ENCODE data around the gene PDZD2.
"Not testable (repeated sequence)": the region's sequence is repeated elsewhere in the genome, so short reads cannot be mapped to it uniquely, and the experiment has no call there.

Gene PDZD2

DNA sequence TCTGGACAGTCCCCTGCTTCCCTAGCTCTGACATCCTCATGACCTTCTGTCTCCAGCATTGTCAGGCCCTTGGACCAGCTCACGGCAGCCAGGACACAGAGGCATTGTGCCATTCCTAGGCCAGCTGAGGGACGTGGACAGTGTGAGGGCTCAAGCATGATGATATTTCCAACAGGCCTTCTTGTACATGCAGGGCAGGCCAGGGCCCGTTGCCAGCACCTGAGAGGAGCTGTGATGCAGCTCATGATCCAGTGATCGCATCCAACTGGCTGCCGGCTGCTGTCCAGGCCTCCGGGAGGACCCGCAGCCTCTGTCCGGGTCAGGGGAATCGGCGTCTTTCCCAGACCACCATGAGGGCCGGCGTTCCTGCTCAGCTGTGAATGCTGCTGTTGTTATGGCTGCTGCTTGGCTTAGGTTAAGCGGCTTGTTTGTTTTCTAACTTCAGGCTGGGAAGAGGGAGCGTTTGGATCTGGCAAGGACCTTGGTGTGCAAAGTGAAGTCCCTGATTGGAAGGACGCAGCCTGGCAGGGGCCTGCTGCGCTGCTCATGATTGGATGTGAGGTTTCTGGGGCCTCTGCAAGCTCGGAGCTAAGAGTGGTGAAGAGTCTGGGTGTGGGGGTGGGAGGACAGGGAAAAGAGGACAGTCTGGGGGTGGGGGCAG, 53.8 kb downstream of the PDZD2 start:
- DNase-seq: no peak

DNA sequence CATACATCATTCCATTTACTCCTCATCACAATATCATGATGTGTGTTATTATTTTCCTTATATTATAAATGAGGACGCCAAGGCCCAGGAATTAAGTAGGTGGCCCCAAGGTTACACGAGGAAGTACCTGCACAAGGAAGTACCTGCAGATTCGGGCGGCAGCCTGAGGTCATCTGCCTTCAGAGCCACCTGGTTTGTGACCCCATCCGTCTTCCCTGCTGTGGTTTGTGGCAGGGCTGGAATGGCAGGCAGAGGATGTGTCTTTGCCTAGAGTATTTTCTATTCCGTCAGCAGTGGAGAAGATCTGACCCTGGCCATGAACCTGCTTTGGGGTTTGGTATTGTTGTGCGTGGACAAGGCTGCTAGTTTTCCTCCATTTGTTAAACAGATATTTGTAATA, 59.7 kb downstream of the PDZD2 start:
- no peak for DNase-seq

DNA sequence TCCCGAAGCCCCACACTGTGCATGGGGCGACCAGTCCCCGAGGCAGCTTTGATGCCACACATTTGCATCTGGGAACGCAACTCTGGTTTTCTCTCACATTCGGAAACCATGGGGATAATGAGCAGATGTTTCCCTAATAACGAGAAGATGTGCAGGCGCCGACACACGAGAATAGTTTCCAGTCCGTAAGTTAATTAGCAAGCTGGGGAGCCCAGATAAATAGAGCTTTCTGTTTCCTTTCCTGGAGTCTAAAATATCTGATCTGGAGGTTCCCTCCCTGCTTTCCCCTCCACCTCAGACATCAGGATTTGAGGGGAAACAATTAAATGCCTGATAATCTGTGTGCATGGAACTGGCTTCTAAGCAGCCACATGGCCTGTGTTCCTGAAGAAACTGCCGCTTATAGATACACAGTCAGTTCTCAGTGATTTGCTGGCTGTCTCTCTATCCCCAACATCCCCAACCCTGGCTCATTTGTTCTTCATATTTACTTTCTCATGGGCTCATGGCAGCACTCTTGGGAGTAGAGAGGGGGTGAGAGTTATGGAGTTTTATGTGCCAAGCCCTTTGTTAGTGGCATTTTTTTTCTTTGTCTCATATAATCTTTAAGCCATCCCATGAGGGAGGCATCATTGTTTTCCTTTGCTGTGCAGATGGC, 62.8 kb downstream of the PDZD2 start:
- DNase-seq: no peak

DNA sequence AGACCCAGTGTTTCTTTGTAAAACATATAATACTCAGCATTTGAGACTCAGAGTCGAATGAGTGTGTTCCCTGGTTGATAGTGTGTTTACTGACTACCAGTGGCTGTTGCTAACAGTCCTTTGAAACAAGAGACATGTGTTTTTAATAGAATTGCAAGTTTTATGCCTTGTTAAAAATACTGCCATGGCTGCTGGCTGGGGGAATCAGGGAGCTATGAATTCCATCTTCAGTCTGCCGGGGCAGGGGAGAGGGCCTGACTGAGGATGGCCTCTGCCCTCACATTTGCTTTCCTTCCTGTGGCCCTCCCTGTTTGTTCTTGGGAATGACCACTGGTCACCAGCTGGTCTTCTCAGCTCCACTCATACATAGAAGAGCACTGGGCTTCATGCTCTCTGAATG, 63.8 kb downstream of the PDZD2 start:
- no peak for DNase-seq

DNA sequence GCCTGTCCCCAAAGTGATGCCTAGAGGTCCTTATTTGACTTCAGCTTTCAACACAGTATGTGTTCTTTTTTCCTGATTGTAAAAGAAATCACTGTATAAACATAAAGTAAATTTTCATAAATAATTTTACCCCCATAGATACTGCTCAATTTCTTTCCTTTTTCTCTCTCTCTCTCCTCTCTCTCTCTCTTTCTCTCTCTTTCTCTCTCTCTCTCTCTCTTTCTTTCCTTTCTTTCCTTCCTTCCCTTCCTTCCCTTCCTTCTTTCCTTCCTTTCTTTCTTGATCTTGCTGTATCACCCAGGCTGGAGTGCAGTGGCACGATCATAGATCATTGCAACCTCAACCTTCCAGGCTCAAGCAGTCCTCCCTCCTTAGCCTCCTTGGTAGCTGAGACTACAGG, 64.8 kb downstream of the PDZD2 start:
- DNase-seq: no peak

DNA sequence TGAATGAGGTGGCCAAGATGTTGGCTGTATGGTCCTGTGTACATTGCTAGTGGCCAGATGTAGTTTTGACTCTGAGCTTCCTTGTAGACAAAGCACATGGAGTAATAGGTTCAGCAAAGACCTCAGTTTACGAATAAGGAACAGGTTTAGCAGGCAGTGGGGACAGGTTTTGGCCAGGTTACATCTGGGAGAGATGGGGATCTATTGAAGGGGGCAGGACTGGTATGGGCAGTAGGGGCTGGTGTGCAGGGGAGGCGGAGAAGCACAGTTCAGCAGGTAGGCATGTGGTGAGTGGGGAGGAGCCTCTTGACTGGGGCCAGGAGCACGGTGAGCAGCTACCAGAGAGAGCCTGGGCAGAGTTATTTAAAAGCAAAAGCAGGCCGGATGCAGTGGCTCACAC, 67.3 kb downstream of the PDZD2 start:
- DNase-seq: no peak

DNA sequence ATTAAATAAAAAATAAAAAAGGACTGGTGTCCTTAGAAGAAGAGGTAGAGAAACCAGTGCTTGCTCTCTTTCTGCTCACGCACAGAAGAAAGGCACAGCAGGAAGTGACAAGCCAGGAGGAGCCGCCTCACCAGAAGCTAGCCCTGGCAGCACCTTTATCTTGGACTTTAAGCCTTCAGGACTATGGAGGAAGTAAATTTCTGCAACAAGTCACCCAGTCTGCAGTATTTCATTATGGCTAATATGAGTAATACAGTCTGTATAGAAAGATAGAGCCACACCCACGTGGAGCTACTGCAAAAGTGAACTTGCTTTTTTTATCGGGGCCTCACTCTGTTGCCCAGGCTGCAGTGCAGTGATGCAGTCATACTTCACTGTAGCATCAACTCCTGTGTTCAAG, 68.4 kb downstream of the PDZD2 start:
- DNase-seq: no peak

DNA sequence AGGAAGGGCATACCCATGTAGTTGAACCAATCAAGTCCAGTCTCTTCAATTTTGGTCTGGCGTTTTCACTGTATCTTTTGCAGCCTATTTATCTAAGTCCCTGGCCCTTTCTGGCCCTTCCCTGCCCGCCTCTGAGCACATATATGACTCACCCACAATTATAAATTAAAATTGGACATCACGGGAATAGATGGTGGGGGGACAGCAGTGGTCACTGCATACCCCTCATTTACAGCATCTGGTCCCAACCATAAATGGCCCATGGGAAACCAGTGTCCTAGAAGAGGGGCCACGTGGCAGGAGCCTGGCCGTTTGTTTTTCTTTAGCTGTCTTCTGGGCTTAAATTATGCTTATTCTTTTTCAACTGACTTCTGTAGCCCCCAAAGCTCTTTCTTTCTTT, 69.2 kb downstream of the PDZD2 start:
- DNase-seq: no peak

DNA sequence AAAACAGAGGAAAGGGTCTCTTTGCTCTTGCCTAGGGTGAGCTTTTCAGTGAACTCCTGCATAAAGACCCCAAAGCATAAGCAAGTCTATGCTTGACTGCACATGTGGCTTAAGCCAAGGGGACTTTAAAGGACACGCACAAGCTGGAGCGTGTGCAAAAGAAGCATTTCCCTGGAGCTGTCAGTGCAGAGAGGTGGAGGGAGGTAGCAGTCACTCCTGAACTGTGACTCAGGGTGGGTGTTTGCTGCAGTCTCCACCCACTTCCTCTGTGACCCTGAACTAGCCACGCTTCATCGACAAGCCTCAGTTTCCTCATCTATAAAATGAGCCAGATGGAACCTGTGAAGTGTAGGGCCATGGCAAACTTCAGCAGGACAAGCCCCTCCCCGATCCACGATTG, 72.4 kb downstream of the PDZD2 start:
- DNase-seq: no peak

DNA sequence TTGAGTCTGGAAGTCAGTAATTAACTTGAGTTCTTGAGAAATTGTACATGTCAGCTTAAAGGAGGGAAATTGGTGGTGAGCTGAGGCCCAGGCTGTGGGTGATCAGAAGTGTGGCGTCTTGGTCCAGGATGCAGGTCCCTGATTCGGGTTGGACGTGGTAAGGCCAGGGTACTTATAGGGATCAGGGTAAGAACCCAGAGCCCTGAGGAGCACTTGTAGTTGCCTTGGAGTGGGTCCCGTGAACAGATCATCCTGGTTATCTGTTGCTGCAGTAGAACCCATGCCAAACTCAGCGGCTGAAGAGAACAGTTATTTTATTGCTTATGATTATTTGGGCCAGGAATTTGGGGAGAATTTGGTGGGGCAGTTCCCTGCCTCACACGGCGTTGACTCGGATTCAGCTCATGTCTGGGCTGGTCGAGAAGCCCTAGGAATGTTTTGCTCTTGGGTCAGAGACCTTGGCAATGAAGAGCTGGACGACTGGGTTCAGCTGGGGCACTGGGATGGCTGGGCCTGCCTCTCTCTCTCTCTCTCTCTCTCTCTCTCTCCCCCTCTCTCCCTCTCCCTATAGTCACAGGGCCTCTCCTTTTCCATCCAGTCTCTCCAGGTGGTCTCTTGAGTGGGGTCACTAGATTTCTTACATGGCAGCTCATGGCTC, 73.1 kb downstream of the PDZD2 start:
- DNase-seq: no peak

DNA sequence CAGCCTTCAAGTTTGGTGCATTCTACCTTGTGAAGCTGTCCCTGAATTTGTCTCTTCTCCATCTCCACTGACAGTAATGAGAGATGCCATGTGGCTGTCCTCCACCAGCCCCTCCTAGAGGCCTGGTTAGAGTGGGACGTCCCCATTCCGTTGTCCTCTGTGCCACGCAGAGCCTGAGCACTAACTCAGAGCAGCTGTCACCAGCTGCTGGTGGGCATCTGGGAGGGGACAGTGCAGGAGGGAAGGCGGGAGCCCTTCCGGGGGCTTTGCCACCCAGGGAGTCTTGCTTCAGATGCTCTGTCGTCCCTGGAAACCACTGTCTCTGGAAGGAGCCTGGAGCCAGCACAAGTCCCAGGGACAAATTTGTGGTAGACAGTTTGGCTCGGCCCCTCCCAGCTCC, 78.6 kb downstream of the PDZD2 start:
- no peak for DNase-seq

DNA sequence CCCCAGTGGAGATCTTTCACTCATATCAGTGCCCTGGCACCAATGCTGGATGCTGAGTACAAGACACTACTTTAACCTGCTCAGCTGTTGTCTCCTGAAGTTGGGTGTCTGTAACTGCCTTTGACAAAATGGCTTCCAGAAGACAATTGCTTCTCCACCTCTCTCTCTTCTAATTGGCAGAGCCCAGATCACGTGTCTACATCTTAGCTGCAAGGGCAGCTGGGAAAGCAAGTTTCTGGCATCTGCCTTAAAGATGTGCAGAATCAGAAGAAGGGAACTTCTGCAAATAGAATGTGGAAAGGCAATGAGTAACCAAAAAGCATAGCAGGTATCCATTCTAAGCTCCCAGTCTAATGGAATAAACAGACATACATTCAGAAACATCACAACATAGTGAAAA, 81.1 kb downstream of the PDZD2 start:
- no peak for DNase-seq

DNA sequence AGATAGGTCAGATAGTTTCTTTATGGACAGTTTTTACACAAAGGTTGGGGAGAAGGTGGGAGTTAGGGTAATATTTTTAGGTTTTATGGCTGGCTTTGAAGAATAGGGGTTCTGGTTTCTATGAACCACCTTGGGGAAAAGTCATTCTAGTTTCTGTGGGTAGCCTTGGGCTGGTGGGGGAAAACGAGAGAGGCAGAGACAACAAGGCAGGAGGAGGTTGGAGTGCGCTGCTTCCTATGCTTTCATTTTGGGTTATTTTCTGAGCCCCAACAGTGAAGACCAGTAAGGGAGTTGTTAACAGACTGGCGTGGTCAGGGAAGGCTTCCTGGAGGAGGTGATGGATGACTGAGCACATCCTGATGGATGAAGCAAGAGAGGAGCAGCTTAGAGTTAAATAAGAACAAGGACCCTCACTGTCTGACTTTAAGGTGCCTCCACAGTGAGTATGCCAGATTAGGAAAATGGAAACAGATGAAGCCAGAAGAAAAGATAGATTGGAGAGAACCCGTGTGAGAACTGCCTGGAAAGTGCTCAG, 81.9 kb downstream of the PDZD2 start:
- DNase-seq: no peak

DNA sequence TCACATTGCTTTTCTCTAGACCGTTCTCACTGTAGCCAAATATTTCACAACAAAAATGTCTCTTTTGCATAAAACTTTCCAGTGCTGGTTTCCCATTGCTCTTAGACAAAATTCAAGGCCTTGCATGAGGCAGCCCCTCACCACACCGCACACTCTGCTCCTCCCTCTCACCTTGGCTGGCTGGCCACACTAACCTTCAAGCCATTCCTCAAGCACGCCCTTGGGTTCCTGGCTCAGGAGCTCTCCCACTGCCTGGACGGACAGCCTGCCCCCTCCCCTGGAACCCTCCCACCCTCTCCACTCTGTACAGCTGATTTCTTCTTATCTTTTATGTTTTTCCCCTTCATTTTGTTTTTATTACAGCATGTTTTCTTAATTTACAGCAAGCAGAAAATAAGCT, 83.2 kb downstream of the PDZD2 start:
- no peak for DNase-seq

DNA sequence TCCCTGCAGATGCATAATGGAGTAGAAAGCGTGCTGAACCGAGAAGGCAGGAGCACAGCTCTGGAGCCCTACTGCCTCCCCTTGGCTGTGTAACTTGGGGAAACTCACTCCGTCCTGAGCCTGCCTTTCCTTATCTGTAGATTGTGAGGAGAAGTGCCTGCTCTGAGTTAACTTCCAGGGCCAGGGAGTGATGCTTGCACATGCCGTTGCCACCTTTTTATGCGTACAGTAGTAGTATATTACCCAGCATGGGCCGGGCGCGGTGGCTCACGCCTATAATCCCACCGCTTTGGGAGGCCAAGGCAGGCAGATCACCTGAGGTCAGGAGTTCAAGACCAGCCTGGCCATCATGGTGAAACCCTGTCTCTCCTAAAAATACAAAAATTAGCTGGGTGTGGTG, 87.1 kb downstream of the PDZD2 start:
- no peak for DNase-seq

DNA sequence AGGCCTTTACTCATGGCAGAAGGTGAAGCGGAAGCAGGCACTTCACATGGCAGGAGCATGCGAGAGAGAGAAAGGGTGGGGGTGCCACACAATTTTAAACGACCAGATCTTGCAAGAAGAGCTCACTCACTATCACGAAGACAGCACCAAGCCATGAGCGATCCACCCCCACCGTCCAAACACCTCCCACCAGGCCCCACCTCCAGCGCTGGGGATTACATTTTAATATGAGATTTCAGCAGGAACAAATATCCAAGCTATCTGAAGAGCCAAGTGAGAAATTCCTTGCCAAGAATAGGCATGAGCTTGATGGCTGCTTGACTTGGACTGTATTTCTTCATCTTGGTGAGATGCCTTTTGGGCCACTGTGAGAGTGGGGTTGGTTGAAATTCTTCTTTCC, 88.0 kb downstream of the PDZD2 start:
- no peak for DNase-seq

DNA sequence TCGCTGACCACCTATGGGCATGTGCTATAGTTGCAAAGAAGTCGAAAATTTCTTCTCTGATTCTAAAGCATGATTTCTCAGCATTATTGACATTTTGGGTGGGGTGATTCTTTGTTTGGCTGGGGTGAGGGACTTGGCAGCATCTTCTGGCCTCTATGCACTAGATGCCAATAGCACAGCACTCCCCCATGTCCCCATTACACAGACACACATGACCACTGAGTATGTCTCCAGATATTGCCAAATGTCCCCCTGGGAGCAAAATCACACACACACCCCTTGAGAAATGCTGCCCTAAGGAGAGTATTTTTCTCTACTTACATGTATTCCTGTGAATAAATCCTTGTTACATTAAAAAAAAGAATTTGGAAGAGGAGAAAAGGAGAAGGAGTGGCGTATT, 89.1 kb downstream of the PDZD2 start:
- DNase-seq: no peak

DNA sequence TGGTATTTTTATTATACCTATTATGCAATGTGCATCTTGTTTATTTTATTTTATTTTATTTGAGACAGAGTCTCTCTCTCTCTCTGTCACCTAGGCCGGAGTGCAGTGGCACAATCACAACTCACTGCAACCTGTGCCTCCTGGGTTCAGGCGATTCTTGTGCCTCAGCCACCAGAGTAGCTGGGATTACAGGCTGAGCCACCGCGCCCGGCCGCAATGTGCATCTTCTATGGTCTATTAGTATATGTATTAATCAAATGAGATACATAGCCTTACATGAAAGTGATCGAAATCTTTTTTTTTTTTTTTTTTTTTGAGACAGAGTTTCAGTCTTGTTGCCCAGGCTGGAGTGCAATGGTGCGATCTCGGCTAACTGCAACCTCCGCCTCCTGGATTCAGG, 89.9 kb downstream of the PDZD2 start:
- DNase-seq: not testable (repeated sequence)

DNA sequence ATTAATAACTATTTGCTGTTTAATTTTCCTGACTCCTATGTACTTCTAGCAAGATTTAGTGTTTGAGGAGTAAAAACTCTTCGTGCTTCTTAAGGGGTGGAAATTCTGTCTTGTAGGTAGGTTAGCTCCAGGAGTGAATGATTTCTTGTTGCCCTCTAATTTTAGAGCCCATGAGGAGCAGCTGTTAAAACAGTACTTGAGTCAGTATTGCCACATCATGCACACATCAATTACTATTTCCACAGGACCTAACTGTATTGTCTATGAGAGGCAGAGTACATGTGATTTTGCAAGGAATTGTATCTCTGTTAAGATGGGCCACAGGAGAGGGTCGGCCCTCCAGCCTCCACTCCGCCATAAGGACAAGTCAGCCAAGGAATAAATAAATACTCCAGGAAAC, 91.2 kb downstream of the PDZD2 start:
- no peak for DNase-seq

DNA sequence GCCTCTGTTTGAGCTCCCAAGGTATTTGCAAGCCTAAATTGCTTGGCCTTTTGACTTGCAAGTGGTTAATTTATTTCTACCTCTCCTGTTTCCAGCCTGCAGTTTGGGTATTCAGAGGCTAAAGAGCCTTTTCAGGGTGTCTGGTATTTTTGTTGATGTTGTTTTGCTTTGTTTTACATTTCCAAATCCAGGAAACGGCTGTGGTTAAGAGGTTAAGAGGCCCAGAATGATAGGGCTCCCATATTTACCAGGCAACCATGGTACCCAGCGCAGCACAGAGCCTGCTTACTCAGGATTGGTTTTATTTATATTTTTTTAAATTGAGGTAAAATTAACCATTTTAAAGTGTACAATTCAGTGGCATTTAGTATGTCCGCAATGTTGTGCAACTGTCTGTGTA, 92.1 kb downstream of the PDZD2 start:
- no peak for DNase-seq

DNA sequence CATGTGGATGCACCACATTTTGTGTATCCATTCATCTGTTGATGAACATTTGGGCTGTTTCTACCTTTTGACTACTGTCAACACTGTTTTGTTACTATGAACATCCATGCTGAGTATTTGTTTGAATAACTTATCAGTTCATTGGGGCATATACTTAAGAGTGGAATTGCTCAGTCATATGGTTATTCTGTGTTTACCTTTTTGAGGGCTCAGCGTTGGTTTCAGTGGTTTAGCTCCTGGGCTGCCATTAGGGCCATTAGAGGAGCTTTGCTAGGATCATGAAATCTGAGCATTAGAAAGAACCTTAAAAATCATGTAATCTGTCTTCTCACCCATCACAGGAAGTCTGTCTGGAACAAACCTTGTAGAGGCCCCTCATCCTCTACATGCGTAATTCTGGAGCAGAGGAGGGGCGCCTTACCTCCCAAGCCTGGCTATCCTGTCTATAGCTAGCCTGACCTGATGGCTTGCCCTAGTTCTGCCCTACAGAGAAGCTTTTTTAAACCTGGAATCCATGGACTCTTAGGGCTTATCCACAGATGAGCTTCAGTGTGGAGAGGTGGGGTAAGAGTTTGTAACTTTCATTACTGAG, 92.9 kb downstream of the PDZD2 start:
- DNase-seq: no peak

DNA sequence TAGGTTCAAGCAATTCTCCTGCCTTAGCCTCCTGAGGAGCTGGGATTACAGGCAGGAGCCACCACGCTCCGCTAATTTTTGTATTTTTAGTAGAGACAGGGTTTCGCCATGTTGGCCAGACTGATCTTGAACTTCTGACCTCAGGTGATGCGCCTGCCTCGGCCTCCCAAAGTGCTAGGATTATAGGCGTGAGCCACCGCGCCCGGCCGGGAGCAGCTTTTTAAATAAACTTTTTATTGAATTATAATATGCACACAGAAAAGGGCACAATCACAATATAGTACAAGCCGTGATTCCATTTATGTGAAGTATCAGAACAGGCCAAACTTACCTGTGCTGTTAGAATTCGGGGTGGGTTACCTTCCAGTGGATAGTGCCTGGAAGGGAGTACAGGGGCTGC, 93.9 kb downstream of the PDZD2 start:
- DNase-seq: not testable (repeated sequence)

DNA sequence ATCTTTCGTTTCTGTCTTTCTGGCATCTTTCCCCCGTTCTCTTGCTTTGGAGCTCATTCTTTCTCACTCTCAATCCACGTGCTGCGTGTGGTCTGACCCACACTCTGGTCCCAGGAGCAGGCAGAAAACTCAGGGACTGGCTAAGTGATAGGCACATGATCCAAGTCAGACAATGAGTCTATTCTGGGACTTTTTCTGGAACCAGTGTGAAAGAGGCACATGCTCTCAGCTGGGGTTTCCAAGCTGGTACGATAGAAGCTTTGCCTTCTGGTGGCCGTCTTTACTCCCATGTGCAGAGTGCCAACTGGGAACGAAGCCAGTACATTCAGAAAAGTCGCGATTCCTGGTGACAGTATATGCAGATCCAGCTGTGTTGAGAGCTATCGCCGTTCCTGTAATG, 94.4 kb downstream of the PDZD2 start:
- no peak for DNase-seq

DNA sequence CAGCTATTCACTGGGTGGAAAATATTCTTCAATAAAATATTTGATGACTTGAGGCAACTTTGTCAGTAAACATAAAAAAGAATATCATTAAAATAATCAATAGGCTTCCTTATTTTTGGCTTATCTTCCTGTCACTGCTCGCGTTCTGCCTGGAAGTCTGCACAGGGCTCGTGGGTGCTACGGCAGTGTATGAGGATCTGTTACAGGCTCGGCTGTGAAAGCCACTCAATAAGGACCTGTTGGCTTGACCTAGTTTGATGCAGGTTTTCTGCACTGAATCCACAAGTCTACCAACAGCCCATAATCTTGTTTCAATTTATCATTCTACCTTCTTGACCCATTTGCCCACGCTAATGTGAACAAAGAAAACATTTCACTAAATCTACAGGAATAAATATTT, 97.2 kb downstream of the PDZD2 start:
- no peak for DNase-seq
